Memory B cell (primary cell): ENCODE measurements around the gene ITGBL1.

Source experiments
- ATAC-seq: fragments of 150-1000 bp; cut with Tn5 transposase; 2 replicates; pipeline ENCODE4 v1.10.0; 2021; ENCODE audit warnings: low read depth, mild to moderate bottlenecking, moderate library complexity
- DNase-seq, 2 donors: peaks; one replicate each; pipeline ENCODE4 v3.0.0; 2022; ENCODE audit warnings: low spot score in 2 of 2
- H3K27ac Mint-ChIP-seq: one replicate; pipeline ENCODE4 v1.8.0; 2022; ENCODE audit warnings: mild to moderate bottlenecking, moderate library complexity, mixed read lengths
- H3K27me3 Mint-ChIP-seq: one replicate; pipeline ENCODE4 v1.8.0; 2022; ENCODE audit warnings: mixed read lengths
- H3K36me3 Mint-ChIP-seq: one replicate; pipeline ENCODE4 v1.8.0; 2022; ENCODE audit warnings: mild to moderate bottlenecking, mixed read lengths
- H3K4me1 Mint-ChIP-seq: one replicate; pipeline ENCODE4 v1.8.0; 2022; ENCODE audit warnings: mixed read lengths
- H3K4me3 Mint-ChIP-seq: one replicate; pipeline ENCODE4 v1.8.0; 2022; ENCODE audit warnings: mild to moderate bottlenecking, moderate library complexity, mixed read lengths
- H3K9me3 Mint-ChIP-seq: one replicate; pipeline ENCODE4 v1.8.0; 2022; ENCODE audit warnings: mixed read lengths

Gene ITGBL1

DNA sequence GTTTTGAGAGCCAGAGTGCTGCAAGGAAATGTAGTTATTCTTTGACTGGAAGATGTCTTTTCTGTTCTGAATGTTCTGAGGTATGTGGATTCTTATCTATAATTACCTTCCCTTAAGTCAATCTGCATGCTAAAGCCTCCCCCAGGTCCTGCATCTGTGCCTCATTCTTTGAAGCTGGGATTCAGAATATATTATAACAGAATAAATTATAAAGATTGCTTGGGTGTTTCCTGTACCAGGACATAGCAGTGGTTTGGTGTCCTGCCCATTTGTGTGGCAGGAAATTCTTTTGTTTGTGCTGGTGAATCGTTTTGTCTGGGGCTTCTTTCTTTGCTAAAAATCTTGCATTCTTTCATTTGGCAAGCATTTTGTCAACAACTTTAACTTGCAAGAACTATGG lies 60.2 kb downstream of the ITGBL1 start:
- no peaks in the 10 kb centered on the region for H3K36me3 Mint-ChIP-seq
- H3K27ac Mint-ChIP-seq, result no peak overlapping the region
- ATAC-seq, result no peak
- H3K4me3 Mint-ChIP-seq, result no peak overlapping the region
- peaks cover 5% of the 10 kb centered on the region for H3K27me3 Mint-ChIP-seq
- DNase-seq, result no peak
- H3K4me1 Mint-ChIP-seq, result no peaks in the 10 kb centered on the region
- H3K9me3 Mint-ChIP-seq, result peaks cover 4% of the 10 kb centered on the region

DNA sequence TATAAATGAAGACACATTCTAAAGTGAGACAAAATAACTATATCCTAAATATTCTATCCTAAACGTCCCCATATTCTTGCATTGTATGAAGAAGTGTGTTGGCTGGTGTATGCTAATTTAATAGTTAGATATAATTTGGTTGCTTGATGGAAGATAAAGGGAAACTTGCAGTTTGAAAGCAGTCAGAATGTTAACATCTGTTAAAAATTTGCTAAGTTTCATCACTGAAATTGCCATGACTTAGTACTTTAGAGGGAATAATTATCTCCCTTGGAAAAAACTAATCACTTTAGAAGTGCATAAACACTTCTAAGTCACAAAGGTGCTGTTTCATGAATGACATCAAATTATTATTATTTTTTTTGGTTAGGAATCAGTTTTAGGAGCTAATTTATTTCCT lies 61.6 kb downstream of the ITGBL1 start:
- Mint-ChIP-seq H3K36me3 (no peaks in the 10 kb centered on the region), H3K4me3 (no peak overlapping the region), H3K27me3 (peaks cover 2% of the 10 kb centered on the region), H3K27ac (no peak overlapping the region), H3K9me3 (peaks cover 2% of the 10 kb centered on the region), H3K4me1 (no peaks in the 10 kb centered on the region)
- ATAC-seq (no peak), DNase-seq (no peak)

DNA sequence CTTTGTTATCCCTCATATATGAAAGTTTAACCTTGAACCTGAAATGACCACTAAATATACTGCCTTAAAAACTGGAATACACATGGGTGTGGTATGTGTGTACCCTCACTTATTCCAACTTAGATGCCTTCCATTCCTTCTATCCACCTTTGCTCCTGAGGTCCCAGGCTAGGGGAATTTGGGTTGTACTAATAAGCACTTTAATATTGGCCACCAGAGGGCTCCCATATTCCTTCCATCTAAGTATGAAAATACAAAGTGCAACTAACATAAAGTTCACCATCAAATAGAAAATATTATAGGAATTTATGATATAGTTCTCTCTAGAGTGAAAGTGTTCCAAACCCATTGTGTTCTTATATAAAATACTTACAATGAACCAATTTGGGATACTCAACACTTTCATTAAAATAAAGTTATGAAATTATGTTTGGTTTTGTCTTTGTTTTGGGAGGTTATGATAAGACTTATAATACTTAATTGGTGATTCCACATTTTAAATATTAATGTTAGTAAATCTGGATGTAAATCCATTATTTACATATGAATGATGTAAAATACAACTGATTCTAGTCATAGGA lies 62.3 kb downstream of the ITGBL1 start:
- peak; percentile 42 for ATAC-seq
- DNase-seq, result peak; percentile 13 to 26
- H3K27me3 Mint-ChIP-seq, result peaks cover 2% of the 10 kb centered on the region
- H3K4me3 Mint-ChIP-seq, result no peak overlapping the region
- H3K27ac Mint-ChIP-seq, result no peak overlapping the region
- H3K36me3 Mint-ChIP-seq, result no peaks in the 10 kb centered on the region
- peaks cover 2% of the 10 kb centered on the region for H3K9me3 Mint-ChIP-seq
- H3K4me1 Mint-ChIP-seq, result no peaks in the 10 kb centered on the region

DNA sequence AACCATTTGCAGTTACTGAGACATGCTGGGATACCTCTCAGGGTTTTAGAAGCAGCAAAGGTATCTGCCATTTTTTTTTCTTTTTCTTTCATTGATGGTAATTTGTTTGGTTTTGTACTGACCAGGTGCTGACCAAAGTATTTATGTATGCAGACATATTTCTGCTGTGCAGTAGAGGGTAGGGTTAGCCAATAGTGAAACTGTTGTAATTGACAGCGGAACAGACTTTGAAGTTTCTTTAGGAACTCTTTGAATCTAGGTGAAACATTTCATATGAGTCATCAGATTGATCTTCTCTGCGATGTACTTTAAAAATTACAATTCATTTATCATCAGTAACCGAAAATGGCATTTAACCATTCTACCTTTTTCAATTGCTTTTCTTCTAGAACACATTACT lies 63.0 kb downstream of the ITGBL1 start:
- no peak overlapping the region for H3K4me3 Mint-ChIP-seq
- H3K36me3 Mint-ChIP-seq, result no peaks in the 10 kb centered on the region
- H3K4me1 Mint-ChIP-seq, result no peaks in the 10 kb centered on the region
- H3K27me3 Mint-ChIP-seq, result peaks cover 2% of the 10 kb centered on the region
- H3K27ac Mint-ChIP-seq, result no peak overlapping the region
- no peaks in the 10 kb centered on the region for H3K9me3 Mint-ChIP-seq
- ATAC-seq (no peak), DNase-seq (no peak)

DNA sequence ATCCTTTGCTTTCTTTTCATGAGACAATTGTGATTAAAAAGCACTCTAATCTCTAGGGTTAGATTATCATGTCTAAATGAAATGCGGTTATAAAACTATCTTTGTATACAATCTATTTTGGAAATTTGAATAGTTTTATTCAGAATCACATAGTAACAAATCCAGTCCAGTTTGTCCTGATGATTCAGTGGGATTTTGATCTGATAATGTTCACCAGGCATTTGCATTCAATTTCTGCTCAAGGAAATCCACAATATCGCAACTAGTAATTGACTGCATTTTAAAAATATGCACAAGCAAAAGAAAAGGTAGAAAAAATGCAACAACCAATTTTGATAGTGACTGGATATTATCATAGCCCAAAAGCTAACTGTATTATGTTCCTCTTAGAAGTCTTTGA lies 63.8 kb downstream of the ITGBL1 start:
- ATAC-seq (no peak), DNase-seq (no peak)
- H3K9me3 Mint-ChIP-seq, result no peaks in the 10 kb centered on the region
- H3K36me3 Mint-ChIP-seq, result no peaks in the 10 kb centered on the region
- H3K27me3 Mint-ChIP-seq, result peaks cover 2% of the 10 kb centered on the region
- H3K27ac Mint-ChIP-seq, result no peak overlapping the region
- no peaks in the 10 kb centered on the region for H3K4me1 Mint-ChIP-seq
- no peak overlapping the region for H3K4me3 Mint-ChIP-seq

DNA sequence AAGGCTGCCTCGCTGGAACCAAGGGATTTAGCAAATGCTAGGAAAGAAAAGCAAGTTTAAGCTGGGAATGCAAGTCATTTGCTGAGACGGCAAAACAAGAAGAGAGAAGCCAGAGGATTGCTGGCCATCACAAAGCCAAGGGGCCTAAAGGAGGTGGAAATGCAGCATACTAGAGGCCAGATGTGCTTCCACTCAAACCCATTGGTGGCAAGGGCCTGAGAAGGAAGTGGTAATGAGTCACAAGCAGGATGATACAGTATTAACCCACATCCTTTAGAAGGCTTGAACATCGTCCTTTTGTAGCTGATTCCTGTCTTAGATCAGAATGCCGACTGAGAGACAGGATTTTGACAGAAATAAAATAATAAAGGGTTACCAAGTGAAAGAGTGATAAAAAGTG lies 68.2 kb downstream of the ITGBL1 start:
- H3K4me1 Mint-ChIP-seq, result no peaks in the 10 kb centered on the region
- H3K4me3 Mint-ChIP-seq, result no peak overlapping the region
- H3K27ac Mint-ChIP-seq, result no peak overlapping the region
- H3K9me3 Mint-ChIP-seq, result no peaks in the 10 kb centered on the region
- H3K27me3 Mint-ChIP-seq, result no peaks in the 10 kb centered on the region
- DNase-seq, result no peak
- H3K36me3 Mint-ChIP-seq, result no peaks in the 10 kb centered on the region
- no peak for ATAC-seq

DNA sequence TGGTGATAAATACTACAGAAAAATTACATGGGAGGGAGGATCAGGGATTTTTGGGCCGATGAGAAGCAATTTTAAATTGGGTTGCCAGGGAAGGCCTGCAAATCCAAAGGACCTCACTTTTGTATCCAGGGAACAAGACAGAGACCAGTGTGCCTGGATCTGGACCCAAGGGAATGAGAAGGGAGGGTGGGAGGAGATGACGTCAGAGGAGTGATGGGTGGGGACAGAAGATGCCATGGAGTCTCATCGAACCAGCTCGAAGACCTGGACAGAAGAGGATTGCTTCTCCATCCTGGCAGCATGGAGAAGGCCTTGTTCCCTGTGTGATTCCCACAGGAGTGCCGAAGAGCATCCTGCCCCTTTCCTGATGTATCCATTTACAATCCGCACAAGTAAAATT lies 68.9 kb downstream of the ITGBL1 start:
- H3K4me1 Mint-ChIP-seq, result no peaks in the 10 kb centered on the region
- no peak overlapping the region for H3K27ac Mint-ChIP-seq
- DNase-seq (no peak), ATAC-seq (no peak)
- H3K27me3 Mint-ChIP-seq, result no peaks in the 10 kb centered on the region
- no peak overlapping the region for H3K4me3 Mint-ChIP-seq
- no peaks in the 10 kb centered on the region for H3K9me3 Mint-ChIP-seq
- H3K36me3 Mint-ChIP-seq, result no peaks in the 10 kb centered on the region

DNA sequence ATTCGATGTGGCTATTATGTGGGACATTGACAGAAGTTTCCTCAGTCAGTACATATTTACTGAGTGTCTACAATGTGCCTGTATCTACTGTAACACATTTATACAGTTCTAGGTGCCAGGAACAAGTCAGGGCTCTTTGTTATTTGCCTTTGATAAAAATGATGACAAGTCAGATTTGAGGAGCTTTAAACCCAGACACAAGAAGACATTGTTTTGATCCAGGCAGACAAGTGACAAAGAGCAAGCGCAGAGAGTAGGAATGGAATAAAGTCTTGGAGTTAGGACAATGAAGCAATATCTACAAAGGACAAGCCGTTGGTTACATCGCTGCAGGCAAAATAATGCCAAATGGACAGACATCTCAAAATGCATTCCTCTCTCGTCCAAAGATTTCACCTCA lies 70.1 kb downstream of the ITGBL1 start:
- H3K27me3 Mint-ChIP-seq, result no peaks in the 10 kb centered on the region
- no peaks in the 10 kb centered on the region for H3K36me3 Mint-ChIP-seq
- ATAC-seq, result no peak

DNA sequence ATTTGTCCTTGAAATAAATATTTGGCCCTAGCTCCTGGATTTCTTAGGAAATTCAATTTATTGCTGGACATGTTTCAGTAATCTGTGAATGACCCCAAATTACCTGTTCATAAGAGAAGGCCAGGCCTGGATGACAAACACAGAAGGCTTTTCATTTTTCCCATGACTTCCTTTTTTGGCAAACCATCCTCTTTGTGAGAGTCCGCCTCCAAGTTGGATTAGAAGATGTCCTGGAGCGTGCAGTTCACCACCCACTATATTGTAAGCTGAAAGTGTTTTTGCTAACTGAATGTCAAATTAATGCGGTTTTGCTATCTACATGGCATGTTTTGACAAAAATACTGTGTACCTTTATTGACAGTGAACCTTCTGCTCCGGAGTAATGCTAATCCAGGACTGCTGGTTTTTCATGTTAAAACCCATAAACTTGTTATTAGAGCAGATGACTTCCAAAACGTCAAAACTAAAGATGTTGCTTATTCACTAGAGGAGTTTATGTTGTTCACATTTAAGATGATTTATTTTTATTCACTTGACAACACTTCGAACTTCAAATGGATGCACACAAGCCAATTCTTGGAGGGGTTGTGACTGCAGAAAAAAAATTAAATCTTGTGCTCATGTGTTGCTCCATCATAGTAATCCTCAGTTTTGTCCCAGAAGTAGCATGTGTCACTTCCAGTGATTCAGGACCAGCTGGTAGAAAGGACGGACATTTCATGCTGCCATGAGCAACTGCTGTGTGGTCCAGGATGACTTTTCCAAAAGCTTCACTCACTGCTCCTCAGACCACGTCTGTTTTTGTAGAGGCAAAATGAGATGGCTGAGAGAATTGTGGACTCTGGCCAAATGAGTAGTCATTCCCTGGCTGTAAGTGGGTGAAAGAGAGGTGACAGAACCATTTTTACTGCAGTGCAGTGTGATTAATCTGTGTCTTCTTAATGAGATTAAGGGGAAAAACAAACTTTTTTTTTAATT lies 71.0 kb downstream of the ITGBL1 start:
- DNase-seq, result no peak

More for the DNA sequence above, 70.1 kb downstream of the ITGBL1 start:
- Mint-ChIP-seq H3K4me1 (no peaks in the 10 kb centered on the region), H3K27ac (no peak overlapping the region), H3K9me3 (no peaks in the 10 kb centered on the region), H3K4me3 (no peak overlapping the region)
- DNase-seq, result no peak

DNA sequence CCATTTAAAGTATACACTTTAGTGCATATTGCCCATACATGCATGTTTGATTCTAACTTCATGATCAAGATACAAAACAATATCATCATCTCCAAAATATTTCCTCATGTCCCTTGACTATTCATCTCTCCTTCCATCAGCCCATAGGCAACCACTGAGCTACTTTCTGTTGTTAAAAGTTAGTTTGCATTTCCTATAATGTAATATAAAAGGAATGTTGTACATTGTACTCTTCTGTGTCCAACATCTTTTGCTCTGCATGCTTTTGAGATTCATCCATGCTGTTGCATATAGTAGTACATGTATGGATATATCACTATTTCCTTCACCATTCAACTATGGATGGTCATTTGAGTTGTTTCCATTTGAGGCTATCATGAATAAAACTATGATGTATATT lies 74.7 kb downstream of the ITGBL1 start:
- Mint-ChIP-seq H3K36me3 (no peaks in the 10 kb centered on the region), H3K4me1 (no peaks in the 10 kb centered on the region), H3K27ac (no peak overlapping the region), H3K27me3 (no peaks in the 10 kb centered on the region), H3K4me3 (no peak overlapping the region), H3K9me3 (no peaks in the 10 kb centered on the region)
- DNase-seq (no peak), ATAC-seq (no peak)

More for the DNA sequence above, 71.0 kb downstream of the ITGBL1 start:
- Mint-ChIP-seq H3K4me1 (no peaks in the 10 kb centered on the region), H3K36me3 (no peaks in the 10 kb centered on the region), H3K27me3 (no peaks in the 10 kb centered on the region), H3K4me3 (no peak overlapping the region), H3K27ac (no peak overlapping the region), H3K9me3 (no peaks in the 10 kb centered on the region)
- ATAC-seq, result no peak

DNA sequence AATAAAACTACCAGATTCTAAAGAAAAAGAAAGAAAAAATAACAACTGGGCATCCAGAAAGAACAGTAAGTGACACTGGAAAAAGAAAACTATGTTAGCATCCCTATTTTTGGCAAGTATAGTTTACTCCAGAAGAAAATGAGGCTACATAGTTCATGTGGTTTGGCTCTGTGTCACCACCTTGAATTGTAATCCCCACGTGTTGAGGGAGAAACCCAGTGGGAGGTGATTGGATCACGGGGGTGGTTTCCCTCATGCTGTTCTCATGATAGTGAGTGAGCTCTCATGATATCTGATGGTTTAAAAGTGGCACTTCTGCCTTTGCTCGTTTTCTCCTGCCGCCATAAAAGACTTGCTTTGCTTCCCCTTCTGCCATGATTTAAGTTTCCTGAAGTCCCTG lies 76.9 kb downstream of the ITGBL1 start:
- no peak overlapping the region for H3K4me3 Mint-ChIP-seq
- ATAC-seq (peak; percentile 50), DNase-seq (no peak)
- no peak overlapping the region for H3K27ac Mint-ChIP-seq
- no peaks in the 10 kb centered on the region for H3K27me3 Mint-ChIP-seq
- no peaks in the 10 kb centered on the region for H3K9me3 Mint-ChIP-seq
- no peaks in the 10 kb centered on the region for H3K4me1 Mint-ChIP-seq
- H3K36me3 Mint-ChIP-seq, result no peaks in the 10 kb centered on the region

DNA sequence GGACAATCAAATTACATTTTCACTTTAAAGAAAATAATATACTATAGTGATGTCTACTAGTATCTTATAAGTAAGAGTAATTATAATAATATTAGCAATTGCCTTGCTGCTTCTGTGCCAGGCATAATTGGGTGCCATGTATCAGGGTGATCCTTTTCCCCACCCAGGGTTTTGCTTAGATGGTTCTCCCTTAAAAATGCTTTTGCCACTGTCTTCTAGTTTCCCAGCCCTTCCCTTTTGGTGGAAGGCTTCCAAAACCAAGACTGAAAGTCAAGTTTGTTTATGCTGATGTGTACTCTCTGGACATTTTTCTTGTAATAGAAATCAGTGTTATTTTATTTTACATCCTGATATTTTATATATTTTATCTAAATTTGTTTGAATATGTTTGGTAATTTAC lies 77.8 kb downstream of the ITGBL1 start:
- no peak for ATAC-seq
- DNase-seq, result no peak
- no peaks in the 10 kb centered on the region for H3K36me3 Mint-ChIP-seq
- no peaks in the 10 kb centered on the region for H3K9me3 Mint-ChIP-seq
- H3K4me1 Mint-ChIP-seq, result no peaks in the 10 kb centered on the region
- H3K27me3 Mint-ChIP-seq, result no peaks in the 10 kb centered on the region
- no peak overlapping the region for H3K27ac Mint-ChIP-seq
- no peak overlapping the region for H3K4me3 Mint-ChIP-seq

DNA sequence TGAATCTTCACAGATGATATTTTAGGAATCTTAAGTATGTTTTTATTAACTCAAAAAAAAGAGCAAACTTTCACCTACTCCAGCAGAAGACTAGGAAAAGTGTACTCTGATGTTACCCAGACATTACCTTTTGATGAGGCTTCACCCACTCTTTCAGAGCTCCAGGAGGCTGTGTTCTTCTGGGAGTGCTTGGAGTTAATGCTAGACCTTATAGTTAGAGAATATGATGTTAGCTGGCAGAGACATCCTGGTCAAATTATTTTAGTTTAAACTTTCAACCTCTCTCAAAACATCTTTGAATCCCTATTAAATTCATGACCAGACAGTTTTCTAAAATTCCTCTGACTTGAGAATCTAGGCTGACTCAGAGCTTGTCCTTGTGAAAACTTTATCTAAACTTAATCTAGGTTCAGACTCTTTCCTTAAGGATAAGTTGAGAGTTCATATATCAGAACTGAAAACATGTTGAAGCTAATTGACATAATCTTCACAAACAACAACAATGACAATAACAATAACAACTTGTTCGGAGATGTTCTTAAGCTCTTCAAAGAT lies 82.8 kb downstream of the ITGBL1 start:
- Mint-ChIP-seq H3K27ac (no peak overlapping the region), H3K36me3 (no peaks in the 10 kb centered on the region), H3K9me3 (no peaks in the 10 kb centered on the region), H3K4me1 (no peaks in the 10 kb centered on the region), H3K4me3 (no peak overlapping the region), H3K27me3 (no peaks in the 10 kb centered on the region)
- DNase-seq (no peak), ATAC-seq (no peak)

DNA sequence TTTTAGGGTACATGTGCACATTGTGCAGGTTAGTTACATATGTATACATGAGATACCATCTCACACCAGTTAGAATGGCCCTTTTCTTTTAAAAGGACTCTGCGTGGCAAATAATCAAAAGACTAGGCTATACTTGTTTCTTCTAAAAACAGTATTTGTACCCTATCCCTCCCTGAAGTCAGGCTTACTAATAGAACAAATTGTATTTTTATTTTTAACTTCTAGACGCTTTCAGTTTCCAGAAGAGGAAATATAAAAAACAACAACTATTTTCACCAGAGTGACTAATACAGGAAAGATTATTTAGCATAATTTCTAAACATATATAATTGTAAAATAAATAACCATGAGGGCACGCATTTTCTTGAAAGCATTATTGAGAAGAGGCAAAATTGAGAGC lies 83.6 kb downstream of the ITGBL1 start:
- no peak overlapping the region for H3K4me3 Mint-ChIP-seq
- no peak for DNase-seq
- no peaks in the 10 kb centered on the region for H3K27me3 Mint-ChIP-seq
- no peaks in the 10 kb centered on the region for H3K36me3 Mint-ChIP-seq
- H3K9me3 Mint-ChIP-seq, result no peaks in the 10 kb centered on the region
- no peak for ATAC-seq
- no peak overlapping the region for H3K27ac Mint-ChIP-seq
- H3K4me1 Mint-ChIP-seq, result no peaks in the 10 kb centered on the region
